Stimulated activated CD8-positive, alpha-beta memory T cell treated with anti-CD3 and anti-CD28 coated beads, Interleukin-7, amount 100 ng/mL, for 1 hour (primary cell): ENCODE data around the gene RNF17.

Experiments used
- DNase-seq, 2 donors: peaks; one replicate each; pipeline ENCODE4 v3.0.0-alpha.2; 2020; ENCODE audit warnings: low read depth in 2 of 2

The RNF17 gene

DNA sequence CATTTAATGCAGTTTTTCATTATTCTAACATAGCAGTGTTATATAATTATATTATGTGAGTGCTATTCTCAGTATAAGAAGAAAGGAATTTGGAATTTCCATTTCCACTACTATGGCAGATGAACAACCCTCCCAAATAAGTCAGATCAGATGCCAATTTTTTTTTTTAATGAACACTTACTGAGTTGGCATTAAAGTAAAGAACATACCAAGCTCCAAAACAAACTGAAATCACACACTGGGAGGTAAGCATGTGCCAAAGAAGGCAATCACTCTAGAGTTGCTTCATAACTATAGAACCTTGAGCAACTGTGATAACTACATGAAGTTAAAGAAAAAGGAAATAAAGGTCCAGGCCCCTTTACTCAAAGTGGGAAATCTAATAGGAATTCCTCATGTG, 90.3 kb downstream of the RNF17 start:
- DNase-seq = no peak

DNA sequence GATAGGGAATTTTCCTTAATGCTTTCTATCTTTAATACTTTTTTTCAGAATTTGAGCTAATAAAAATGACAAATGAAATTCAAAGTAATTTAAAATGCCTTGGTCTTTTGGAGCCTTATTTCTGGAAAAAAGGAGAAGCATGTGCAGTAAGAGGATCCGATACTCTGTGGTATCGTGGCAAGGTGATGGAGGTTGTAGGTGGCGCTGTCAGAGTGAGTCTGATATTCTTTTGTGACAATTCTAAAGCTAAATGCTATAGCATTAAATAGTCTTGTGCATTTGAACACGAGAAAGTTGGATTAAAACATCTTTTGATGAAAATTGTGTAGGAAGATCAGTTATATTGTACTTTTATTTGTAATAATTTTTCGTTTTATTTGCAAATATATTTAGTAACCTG, 95.0 kb downstream of the RNF17 start:
- DNase-seq = no peak

DNA sequence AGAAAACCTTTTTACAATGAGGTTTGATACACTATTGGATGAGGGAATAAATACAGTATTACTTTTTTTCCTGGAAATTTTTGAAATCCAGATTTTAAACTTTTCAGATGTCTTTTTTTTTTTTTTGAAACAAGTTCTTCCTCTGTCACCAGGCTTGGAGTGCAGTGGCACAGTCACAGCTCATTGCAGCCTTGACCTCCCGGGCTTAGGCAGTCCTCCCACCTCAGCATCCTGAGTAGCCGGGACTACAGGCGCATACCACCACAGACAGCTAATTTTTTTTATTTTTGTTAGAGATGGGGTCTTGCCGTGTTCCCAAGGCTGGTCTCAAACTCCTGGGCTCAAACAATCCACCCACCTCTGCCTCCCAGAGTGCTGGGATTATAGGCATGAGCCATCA, 96.8 kb downstream of the RNF17 start:
- no peak for DNase-seq

DNA sequence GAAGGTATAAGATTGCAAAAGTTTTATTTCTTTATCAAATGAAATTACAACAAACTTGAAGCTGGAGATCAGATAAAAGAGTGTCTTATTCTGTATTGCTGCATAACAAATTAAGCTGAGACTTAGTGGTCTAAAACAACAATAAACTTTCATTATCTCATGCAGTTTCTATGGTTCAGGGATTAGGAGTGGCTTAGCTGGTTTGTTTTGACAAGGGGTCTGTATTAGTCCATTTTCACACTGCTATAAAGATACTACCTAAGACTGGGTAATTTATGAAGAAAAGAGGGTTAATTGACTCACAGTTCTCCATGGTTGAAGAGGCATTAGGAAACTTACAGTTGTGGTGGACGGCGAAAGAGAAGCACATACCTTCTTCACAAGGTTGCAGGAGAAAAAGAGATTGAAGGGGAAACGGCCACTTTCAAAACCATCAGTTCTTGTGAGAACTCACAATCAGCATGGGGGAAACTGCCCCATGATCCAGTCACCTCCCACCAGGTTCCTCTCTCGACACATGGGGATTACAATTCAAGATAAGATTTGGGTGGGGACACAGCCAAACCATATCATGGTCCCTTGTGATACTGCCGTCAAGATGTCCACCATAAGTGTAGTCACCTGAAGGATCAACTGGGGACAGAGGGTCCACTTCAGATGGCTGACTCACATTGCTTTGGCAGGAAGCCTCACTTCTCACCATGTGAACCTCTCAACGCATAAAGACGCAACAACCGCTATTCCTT, 97.8 kb downstream of the RNF17 start:
- DNase-seq = no peak

DNA sequence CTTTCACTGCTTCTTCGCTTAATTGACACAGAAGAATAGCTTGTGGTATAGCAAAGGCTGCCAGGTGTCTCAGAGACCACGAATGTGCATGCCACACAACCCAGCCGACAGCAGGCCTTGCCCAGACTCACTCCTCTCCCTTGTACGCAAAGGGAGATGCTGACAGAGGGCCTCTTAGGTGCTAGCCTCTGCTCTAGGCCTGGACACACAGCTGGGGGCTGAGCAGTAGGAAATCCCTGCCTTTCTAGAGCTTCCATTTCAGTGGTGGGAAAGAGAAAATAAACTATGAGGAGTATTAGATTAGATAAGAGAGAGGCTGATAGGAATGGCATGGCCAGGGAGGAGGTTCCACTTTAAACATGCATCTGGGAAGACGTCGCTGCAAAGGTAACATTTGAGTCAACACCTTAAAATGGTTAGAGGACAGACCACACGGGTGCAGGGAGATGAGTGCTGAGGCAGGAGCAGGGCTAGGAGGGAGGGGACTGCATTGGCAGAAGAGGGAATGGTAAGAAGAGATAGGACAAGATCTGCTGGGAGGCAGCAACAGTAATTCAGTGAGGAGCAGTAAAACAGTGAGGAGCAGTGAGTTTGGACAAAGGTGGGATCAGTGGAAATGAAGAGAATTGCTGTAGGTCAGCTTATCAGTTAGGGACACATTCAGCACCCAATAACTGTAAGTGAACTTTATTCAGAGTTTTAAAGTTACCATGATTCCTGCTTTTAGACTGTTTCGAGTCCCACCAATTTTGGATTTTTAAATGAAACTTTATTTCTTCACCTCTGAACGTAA, 100.0 kb downstream of the RNF17 start:
- DNase-seq = no peak

DNA sequence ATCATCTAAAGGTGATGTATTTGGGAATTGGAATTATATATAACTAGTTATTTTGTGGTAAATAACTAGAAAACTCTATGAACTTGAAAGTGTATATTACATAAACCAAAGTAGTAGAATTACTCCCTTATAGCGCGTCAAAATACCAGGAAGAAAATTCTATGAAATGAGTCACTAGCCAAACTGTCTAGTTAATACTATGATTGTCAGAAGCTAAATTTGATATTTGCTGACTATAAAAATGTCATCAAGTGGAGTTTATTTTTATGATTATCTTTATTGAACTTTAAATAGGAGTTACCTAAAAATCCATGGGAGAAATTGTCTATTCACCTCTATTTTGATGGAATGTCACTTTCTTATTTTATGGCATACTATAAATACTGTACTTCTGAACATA, 100.6 kb downstream of the RNF17 start:
- DNase-seq = no peak

DNA sequence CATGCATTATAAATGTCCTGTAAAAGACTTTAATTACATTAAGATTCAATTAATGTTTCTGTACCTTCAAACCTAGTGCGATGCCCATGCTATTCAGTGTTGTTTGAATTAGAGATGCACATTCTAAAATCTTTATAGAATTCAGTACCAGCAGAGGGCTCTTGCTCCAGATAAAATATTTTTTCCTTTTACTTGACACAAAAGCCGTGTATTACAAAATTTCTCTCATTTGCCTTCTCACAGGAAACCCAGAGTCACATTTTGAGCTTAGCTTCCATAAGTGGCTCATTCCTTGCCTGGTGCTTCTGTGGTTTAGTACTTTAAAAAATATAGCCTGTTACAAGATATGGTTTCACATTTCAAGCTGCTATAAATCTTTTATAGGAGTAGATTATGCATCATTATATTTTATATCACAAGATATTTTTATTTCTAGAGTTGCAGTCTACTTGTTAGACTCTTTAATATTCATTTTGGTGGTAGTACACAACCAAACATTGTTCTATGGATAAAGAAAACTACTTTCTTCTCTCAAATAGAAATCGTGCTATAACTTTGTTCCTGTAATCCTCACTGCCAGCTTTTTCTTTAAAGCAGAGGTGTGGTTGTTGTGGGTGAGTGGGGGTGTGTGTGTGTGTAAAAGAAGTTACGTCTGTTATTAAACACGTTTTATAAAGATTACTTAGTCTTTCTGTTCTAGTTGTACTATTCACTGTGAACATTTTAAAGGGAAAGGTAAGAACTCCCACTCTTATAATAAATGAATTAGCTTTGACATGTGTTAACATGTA, 101.4 kb downstream of the RNF17 start:
- no peak for DNase-seq

DNA sequence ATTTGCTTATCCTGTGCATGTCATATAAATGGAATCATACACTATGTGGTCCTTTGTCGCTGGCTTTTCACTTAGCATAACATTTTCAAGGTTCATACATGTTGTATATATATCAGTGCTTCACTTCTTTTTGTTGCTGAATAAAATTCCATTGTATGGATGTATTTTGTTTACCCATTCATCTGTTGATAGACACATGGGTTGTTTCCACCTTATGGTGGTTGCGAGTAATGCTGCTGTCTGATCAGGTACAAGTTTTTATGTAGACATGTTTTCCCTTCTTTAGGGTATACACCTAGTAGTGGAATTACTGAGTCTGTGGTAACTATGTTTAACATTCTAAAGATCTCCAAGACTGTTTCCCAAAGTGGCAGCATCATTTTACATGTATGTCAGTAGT, 102.5 kb downstream of the RNF17 start:
- DNase-seq = no peak

DNA sequence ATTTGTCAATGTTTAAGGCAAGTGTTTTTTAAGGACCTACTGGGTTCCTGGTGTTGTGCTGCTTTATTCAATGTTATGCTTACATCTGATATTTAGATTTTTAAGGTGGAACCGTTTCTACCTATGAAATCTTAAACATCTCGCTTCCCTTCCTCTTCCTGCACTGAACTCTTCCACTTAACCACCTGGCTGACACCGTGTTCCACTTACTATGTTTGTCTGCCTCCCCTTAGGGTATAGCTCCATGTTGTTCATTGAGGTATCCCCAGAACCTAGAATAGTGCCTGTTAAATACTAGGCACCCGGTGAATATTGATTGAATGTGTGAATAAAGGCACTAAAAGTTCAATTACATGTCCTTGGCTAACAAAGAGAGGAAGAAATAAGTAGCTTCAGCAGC, 104.9 kb downstream of the RNF17 start:
- no peak for DNase-seq

DNA sequence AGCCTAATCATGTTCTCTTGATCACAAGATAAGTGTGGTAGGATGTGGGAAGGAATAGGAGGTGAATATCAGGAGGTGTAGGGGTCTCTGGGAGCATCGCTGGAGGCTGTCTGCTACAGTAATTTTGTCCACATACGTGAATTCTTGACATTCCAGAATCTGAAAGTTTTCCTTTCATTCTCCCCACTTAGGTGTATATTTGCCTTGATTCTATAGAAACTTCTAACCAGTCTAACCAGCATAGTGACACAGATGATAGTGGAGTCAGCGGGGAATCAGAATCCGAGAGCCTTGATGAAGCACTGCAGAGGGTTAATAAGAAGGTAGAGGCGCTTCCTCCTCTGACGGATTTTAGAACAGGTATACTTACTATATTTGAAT, 106.4 kb downstream of the RNF17 start:
- DNase-seq = no peak

DNA sequence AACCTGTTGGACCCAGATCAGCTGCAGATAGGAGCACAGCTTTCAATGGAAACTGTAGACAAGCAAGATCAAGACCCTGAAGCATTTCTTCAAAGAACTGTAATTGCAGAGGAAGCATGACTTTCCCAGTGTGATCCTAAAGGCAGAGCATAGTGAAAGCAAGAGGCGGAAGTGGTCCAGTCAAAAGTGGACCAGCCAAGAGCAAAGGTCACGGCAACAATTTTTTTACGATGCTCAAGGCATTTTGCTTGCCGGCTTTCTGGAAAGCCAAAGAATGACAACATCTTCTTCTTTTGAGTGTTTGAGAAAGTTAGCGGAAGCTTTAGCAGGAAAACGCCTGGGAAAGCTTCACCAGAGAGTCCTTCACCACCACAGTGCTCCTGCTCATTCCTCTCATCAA, 111.6 kb downstream of the RNF17 start:
- no peak for DNase-seq

DNA sequence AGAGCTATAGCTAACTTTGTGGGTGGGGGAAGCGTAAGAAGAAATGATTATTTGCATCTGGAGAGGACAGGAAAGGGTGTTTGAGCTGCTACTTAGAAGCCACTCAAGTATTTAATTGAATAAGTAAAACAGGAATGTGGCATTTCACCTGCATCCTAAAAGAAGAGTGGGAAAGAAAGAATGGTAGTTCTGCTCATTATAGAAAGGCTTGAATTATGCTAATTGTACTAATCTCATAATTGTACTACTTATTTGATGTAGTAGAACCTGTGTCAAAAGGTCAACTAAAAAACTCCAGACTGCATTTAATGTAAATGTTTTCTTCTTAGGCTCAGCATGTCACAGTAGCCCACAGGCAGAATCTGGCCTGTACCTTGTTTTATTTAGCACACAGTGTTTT, 113.6 kb downstream of the RNF17 start:
- no peak for DNase-seq

DNA sequence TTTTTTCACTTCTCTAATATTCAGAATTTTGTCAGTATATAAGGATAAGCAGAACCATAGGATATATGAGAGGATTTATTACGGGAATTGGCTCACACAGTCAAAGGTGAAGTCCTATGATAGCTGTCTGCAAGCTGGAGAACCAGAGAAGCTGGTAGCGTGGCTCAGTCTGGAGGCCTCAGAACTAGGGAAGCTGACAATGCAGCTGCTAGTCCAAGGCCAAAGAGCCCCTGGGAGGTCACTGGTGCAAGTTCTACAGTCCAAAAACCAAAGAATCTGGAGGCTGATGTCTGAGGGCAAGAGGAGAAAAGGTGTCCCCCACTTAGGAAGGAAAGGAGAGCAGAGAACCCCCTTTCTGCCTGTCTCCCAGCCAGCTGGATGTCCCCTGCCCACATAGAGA, 114.4 kb downstream of the RNF17 start:
- DNase-seq = no peak

DNA sequence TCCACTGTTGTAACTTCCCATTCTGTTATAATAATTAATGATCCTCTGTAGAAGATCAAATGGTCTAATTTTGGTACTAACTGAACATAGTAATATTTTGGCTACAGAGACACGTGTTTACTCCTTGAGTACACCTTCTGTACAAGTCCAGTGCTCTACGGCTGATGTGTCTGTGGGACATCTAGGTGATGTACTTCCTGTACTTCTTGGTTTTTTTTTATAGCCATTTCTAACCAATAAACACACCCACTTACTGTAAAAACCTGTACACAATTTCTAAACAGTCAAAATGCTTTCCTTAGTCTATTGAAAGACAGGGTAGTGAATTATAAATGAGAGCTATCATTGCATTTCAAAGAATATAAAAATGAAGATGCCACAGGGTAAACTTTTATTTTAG, 118.7 kb downstream of the RNF17 start:
- DNase-seq = no peak

DNA sequence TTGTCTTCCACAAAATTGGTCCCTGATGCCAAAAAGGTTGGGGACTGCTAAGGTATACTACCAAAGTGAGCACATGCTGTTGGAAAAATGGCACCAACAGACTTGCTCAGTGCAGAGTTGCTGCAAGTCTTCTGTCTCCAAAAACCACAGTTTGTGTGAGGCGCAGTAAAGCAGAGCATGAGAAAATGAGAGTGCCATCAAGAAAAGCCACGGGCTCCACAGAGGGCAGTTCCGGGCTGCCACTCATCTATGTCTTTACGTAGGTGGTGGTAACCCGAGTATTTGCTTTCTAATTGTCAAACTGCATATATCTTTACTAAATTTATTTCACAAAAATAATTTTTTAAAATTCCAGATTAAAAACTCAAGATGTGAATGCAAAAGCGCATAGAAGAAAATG, 123.8 kb downstream of the RNF17 start:
- DNase-seq = no peak

DNA sequence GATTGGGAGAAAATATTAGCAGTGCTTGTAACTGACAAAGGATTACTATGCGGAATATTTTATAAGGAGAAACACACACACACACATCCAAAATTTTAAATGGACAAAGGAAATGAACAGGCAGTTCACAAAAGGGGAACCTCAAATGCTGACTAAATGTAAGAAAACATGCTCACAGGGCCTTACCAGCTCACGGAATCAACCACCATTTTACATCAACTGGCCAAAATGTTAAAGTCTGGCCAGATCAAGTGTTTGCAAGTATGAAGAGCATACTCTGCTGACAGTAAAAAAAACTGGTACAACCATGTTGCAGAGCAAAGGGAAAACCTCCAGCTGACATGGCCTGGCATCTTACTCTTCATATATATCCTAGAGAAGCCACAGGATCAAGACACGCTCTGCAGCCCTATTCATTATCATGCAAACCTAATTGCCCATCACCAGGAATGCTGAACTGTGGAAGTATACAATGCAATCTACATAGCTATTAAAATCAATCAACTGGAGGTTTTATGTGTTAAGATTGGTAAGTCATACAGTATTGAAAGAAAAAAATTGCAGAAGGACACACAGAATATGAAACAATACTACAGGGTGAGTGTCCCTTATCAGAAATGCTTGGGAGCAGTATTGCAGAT, 124.4 kb downstream of the RNF17 start:
- DNase-seq = no peak

DNA sequence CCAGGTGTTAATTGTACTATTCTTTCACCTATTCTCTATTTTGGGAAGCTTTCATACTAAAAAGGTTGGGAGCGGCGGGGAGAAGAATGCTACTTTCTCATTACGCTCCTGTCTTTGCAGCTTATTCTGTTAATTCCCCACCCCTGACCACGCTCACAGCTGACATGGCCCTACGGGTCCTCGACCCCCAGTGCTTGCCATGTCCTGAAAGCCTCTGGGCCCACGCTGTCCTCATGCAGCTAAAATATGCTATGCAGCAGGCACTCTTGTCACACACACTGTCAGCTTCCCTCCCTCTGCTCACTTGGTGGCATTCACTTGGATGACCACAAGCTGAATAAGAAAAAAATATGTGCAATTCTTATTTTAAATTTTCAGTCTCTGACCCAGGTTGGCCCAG, 126.3 kb downstream of the RNF17 start:
- no peak for DNase-seq

DNA sequence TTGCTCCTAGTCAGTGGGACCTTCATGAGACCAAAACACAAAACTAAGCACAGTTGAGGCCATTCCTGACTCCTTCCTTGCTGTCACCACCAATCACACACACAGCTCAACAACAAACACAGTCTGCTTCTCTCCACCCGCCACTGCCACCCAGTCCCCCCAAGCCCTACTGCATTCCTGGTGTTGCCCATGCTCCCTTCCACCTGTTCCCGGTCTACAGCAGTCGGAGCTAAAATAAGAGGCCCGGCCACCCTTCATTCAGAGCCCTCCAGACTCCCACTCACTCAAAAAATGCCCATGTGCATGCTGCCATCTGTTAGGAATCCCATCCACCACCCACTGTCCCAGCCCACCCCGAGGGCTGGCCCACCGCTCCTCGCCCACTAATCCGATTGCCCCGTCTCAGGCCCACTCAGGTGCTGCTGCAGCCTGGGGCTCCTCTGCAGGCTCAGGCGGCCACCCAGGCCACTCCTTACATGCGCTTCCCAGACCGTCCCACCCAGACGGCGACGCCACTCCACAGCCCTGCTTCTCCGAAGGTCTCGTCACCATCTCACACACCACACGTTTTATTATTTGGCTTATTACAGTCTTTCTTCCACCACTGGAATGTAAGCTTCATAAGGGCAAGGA, 127.6 kb downstream of the RNF17 start:
- no peak for DNase-seq

DNA sequence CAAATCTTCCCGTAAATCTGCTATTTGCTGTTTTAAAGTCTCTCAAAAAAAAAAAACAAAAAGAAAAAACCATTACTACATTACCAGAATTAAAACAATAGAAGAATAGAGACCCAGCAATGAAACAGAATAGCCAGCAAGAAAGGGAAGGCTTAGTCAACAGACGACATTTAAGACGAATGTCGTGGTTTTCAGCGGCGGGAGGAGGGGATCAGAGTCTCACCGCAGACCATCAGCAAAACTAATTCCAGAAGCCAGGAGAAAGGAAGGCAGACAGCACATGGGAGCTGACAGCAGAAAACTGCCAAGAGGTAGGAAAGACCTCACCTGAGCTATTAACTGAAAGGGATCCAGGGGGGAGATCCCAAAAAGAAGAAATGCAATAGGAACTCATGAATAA, 128.9 kb downstream of the RNF17 start:
- DNase-seq = no peak

DNA sequence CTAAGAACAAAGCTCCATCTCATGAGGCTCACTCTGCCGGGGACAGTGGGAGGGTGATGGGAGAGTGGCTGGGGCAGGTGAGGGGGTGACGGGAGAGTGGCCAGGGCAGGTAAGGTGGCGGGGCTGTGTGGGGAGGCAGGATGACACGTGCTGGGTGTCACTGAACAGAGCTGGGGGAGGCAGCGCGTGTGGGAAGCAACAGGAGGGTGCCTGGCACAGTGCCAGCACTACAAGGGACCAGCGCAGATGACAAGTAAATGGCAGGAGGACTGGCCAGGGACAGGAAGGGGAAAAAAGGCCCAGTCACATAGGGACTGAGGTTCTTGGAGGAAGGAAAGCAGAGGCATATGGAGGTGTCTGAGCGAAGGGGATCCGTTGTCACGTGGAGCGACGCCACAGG, 129.9 kb downstream of the RNF17 start:
- DNase-seq = no peak

DNA sequence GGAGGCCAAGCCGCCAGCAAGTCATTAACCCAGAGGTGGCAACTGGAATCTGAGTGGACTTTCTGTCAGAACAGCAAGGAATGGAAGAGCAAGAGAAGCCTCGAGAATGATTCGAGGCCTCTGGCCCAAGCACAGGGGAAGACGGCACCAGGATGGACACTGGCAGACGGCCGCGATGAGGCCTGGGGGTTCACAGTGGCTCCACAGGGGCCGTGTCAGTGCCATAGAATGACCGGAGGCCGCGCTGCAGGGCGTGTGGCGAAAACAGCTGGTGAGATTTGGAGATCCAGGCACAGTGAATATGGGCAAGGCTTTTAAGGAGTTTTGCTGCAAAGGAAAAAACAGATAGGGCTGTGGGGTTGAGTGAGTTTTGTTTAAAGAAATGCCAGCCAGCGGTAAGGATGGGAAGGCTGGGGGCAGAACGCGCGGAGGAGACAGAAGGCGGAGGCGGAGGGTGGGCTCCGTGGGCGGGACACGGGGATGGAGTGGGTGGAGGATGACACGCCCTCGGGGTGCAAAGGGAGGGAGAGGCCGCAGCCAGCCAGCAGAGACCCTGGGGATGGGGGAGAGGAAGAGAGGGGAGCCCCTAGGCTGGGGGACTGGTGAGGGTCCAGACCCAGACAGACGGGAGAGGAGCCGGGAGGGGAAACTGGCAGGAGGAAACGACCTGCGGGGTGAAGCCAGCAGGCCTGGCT, 130.5 kb downstream of the RNF17 start:
- DNase-seq = no peak
